ENCODE measurements around the gene HEMGN.

HEMGN gene

DNA sequence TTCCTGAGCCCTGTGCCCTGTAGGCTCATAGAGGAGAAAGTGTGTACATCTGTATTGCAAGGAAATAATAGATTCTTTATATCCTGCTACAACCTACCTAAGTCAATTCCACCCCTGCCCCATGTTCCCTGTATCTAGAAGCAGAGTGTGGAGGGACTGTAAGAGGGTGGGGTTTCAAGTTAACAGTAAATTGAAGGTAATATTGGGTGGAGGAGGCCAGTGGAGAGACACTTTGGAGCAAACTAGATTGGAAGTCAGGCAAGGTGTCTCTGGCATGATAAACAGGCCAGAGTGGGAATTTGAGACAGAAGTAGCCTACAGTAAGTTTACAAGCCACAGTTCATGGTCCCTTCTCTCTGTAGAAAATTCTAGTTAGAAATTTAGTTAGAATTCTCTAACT is 2.3 kb upstream of the HEMGN start:
- H3K9me3 ChIP-seq (replicated peaks in 1 of 11) = no peaks in the 10 kb centered on the region
- H3K4me1 ChIP-seq = peaks cover 6 to 12% (median 9%) of the 10 kb centered on the region in 10 experiments; a peak in 16 of 20 replicates
- H3K9ac ChIP-seq = no peak overlapping the region
- H3K27me3 ChIP-seq = no peaks in the 10 kb centered on the region
- H3K4me2 ChIP-seq = no peak overlapping the region
- no peak for TF ChIP-seq Cebpa-rat (IDR thresholded peaks at IDR 0.05)
- no peaks in the 10 kb centered on the region for H4K20me1 ChIP-seq
- H3K36me3 ChIP-seq = no peaks in the 10 kb centered on the region
- H3K27ac ChIP-seq = no peak overlapping the region
- H3K4me3 ChIP-seq = no peak overlapping the region

DNA sequence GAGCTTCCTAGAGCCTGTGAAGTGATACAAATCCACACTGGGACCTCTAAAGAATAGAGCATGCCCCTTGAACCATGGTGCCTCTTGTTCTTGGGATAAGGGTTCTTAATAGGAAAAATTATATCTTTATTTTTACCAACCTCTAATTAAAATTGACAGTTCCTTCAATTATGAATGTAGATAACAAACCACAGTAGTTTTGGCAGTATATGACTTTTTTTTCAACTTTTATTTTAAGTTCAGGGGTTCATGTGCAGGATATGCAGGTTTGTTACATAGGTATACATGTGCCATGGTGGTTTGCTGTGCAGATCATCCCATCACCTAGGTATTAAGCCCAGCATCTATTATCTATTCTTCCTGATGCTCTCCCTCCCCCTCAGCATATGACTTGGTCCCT is 974 bp downstream of the HEMGN start:
- no peak overlapping the region for H3K27ac ChIP-seq
- H4K20me1 ChIP-seq = no peaks in the 10 kb centered on the region
- H3K4me2 ChIP-seq = no peak overlapping the region
- H3K36me3 ChIP-seq = no peaks in the 10 kb centered on the region
- no peak overlapping the region for H3K4me3 ChIP-seq
- H3K27me3 ChIP-seq = no peaks in the 10 kb centered on the region
- no peaks in the 10 kb centered on the region for H3K9me3 ChIP-seq (replicated peaks in 1 of 11)
- no peak overlapping the region for H3K9ac ChIP-seq
- no peak for TF ChIP-seq Cebpa-rat (IDR thresholded peaks at IDR 0.05)
- H3K4me1 ChIP-seq = peaks cover 6 to 12% (median 9%) of the 10 kb centered on the region in 10 experiments; a peak in 16 of 20 replicates

DNA sequence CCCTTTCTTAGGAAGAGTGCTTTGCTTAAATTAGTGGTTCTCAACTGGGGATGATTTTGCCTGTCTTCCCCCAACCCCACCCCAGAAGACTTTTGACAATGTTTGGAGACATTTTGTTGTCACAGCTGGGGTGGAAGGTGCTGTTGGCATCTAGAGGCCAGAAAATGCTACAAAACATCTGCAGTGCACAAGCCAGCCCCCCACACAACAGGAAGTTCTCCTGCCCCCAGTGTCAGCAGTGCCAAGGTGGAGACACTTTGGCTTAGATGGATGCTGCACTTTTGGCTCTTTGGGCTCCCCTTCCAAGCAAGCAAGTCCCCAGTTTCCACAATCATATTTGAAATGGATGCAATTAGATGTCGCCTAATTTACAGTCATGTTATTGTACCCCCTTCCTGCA is 2.7 kb downstream of the HEMGN start:
- H3K4me1 ChIP-seq = peaks cover 8 to 25% (median 18%) of the 10 kb centered on the region in 10 experiments; a peak in 17 of 20 replicates

DNA sequence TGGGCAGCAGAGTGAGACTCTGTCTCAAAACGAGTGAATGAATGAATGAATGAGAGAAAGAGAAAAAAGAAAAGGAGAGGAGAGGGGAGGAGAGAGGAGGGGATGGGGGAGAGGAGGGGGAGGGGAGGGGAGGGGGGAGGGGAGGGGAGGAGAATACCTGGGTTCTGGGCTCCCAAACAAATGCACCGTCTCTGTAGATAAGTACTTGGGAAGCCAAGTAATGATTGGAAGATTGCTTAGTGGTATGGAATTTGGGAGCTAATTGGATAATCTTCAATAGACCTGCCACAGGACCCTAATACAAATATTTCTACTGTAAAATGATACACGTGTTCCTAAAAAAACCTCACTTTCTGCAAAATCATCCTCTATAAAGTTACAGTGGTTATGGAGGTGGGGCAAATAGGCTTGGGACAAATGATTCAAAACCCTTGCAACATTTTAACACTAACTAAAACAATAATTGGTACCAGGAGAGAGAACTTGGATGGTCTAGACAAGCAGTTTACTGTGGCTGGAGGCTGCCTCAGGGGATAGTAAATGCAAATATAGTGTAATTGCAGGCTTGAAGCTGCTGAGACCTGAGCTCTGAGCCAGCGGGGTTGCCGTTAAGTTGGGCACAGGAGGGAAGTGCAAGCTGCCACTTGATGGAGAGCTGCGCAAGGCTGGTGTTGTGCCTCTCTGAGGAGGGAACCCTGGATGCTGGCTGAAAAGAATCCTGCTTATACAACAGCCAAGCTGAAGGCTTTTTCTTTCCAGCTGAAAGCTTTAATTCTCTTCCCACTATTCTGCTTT is 3.5 kb downstream of the HEMGN start:
- no peak for TF ChIP-seq Cebpa-rat (IDR thresholded peaks at IDR 0.05)
- Histone ChIP-seq H3K4me2 (no peak overlapping the region), H3K4me1 (peaks cover 8 to 25% (median 18%) of the 10 kb centered on the region in 10 experiments; a peak in 17 of 20 replicates), H3K27me3 (no peaks in the 10 kb centered on the region), H3K4me3 (no peak overlapping the region), H3K9ac (no peak overlapping the region), H3K36me3 (no peaks in the 10 kb centered on the region), H4K20me1 (no peaks in the 10 kb centered on the region), H3K9me3 (replicated peaks in 1 of 11) (no peaks in the 10 kb centered on the region), H3K27ac (no peak overlapping the region)

More for the DNA sequence above, 2.7 kb downstream of the HEMGN start:
- Histone ChIP-seq H3K36me3 (no peaks in the 10 kb centered on the region), H3K27ac (no peak overlapping the region), H3K4me2 (no peak overlapping the region), H4K20me1 (no peaks in the 10 kb centered on the region), H3K4me3 (no peak overlapping the region), H3K27me3 (no peaks in the 10 kb centered on the region), H3K9ac (no peak overlapping the region), H3K9me3 (replicated peaks in 1 of 11) (no peaks in the 10 kb centered on the region)
- no peak for TF ChIP-seq Cebpa-rat (IDR thresholded peaks at IDR 0.05)

DNA sequence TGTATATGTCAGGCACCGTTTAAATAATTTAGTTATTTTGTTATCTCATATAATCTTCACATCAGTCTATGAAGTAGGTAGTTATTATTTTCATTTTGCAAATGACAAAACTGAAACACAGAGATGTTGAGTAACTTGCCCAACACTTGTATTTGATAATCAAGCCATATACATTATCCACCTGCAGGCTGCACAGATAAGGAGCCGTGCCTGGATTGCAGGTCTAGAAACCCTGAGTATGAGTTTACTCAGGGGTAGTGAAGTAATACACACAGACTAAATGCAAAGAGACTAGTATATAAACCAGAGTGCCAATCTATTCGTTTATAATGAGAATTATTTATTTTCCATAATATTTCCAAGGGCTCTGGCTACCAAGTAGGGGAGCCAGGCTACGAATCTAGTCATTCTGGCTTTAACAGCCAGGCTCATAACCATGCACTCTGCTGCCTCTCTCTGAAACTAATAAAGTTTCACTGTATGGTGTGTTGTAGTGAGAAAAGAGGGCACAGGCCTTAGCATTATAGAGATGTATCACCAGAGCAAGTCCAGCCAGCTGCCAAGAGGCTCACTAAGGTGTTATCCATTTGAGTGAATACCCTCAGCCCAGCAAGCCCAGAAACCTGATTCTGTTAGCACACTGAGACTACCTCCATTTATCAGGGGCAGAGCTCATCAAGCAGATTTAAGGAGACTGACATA is 4.5 kb downstream of the HEMGN start:
- Histone ChIP-seq H4K20me1 (no peaks in the 10 kb centered on the region), H3K27me3 (no peaks in the 10 kb centered on the region), H3K4me3 (no peak overlapping the region), H3K36me3 (no peaks in the 10 kb centered on the region), H3K9ac (no peak overlapping the region), H3K4me1 (peaks cover 7 to 22% (median 17%) of the 10 kb centered on the region in 10 experiments; a peak in 17 of 20 replicates), H3K4me2 (no peak overlapping the region), H3K9me3 (replicated peaks in 1 of 11) (no peaks in the 10 kb centered on the region), H3K27ac (no peak overlapping the region)
- no peak for TF ChIP-seq Cebpa-rat (IDR thresholded peaks at IDR 0.05)

DNA sequence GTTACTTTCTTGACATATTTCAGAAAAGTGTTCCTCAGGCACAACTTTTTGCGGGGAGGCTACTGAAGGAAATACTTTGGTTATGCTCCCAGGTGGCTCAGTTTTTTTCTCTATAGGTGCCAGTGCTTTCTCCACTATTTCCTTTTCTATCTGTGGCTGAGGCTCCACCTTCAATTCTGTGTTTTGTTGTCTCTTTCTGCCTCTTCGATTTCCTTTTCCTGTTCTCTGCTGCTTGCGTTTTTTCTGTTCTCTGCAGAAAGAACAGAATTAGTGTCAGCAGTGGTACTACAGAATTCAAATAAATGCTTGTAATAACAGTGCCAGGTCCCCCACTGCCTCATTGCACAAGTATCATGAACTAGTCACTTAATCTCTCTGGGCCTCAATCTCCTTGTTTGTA is 7.0 kb downstream of the HEMGN start:
- H3K9ac ChIP-seq = no peak overlapping the region
- H3K36me3 ChIP-seq = no peaks in the 10 kb centered on the region
- peaks cover 0 to 14% (median 10%) of the 10 kb centered on the region in 10 experiments; a peak in 16 of 20 replicates for H3K4me1 ChIP-seq
- peak overlapping the region; percentile 9 to 56 (median 35); a peak in 17 of 22 replicates for H3K4me2 ChIP-seq
- TF ChIP-seq Cebpa-rat (IDR thresholded peaks at IDR 0.05) = no peak
- no peaks in the 10 kb centered on the region for H3K9me3 ChIP-seq (replicated peaks in 1 of 11)
- H3K4me3 ChIP-seq = no peak overlapping the region
- no peaks in the 10 kb centered on the region for H3K27me3 ChIP-seq
- no peaks in the 10 kb centered on the region for H4K20me1 ChIP-seq
- no peak overlapping the region for H3K27ac ChIP-seq

DNA sequence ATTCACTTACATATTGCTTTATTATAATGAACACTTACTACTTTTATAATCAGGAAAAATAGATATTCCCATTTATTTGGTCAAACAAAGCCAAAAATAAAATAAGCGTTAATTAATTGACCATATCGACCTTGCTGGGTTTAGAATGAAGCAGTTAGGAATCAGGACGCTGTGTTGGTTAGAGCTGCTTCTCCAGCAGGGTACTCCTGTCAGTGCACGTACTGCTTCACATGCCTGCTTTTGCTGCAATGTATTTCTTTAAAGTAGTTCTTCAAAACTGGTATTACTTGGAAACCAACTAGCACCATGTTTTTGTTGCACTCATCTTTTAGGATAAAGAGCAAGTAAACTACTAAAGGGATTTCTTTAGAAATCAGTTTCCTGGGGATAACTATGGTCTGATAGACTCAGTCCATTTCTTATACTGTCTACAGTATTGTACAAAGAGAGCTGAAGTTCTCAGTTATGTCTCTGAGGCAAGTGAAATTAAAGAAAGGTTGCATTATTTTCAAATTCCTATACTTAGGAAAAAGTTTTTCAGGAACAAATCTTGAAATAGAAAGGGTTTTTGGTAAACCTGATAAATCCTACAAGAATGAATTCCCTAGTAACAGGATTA is 8.9 kb downstream of the HEMGN start:
- no peak overlapping the region for H3K27ac ChIP-seq
- TF ChIP-seq Cebpa-rat (IDR thresholded peaks at IDR 0.05) = no peak
- no peak overlapping the region for H3K9ac ChIP-seq
- H3K9me3 ChIP-seq (replicated peaks in 1 of 11) = no peaks in the 10 kb centered on the region
- peaks cover 8 to 22% (median 19%) of the 10 kb centered on the region in 10 experiments for H3K4me1 ChIP-seq
- no peaks in the 10 kb centered on the region for H3K27me3 ChIP-seq
- no peak overlapping the region for H3K4me2 ChIP-seq
- no peaks in the 10 kb centered on the region for H4K20me1 ChIP-seq
- H3K36me3 ChIP-seq = no peaks in the 10 kb centered on the region
- no peak overlapping the region for H3K4me3 ChIP-seq

DNA sequence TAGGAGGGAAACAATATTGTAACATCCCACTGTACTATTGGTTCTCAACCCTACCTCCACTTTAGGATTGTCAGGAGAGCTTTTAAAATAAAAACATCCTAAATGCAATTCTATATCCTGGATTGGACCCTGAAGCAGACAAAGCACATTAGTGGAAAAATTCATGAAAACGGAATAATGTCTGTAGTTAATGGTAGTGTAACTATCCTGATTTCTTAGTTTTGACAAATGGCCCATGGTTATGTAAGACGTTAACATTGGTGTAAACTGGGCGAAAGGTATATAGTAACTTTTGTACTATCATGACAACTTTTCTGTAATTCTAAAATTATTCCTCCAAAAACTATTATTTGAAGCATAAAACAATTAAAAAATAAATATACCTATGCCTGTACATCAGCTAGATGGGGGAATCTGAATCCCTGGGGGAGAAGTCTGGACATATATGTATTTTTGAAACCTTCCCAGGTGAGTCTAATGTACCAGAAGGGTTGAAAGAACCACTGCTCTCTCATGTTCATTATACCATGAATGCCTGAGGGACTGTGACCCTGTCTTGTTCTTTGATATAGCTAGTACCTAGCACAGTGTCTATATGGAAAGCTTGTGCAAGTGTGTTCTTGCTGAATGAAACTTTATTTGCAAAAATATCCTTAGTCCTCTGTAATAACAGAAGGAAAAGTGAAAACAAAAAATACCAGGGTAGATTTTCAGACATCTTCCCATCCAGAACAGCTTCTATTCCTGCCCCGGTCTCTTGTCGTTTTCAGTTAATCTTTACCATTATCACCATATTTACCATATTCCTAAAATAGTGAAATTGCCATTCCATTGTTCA is 12.3 kb downstream of the HEMGN start:
- no peak overlapping the region for H3K9ac ChIP-seq
- H3K4me2 ChIP-seq = 0 out of 22 replicates have a peak overlapping the region, but pooled peaks of 1 of the 11 experiments have one; percentile 92
- no peaks in the 10 kb centered on the region for H3K9me3 ChIP-seq (replicated peaks in 1 of 11)
- no peaks in the 10 kb centered on the region for H3K27me3 ChIP-seq
- H3K4me3 ChIP-seq = no peak overlapping the region
- H3K27ac ChIP-seq = no peak overlapping the region
- H4K20me1 ChIP-seq = no peaks in the 10 kb centered on the region
- H3K4me1 ChIP-seq = peaks cover 28 to 37% (median 32%) of the 10 kb centered on the region in 10 experiments
- 0 out of 22 replicates have a peak, but pooled peaks of 1 of the 11 experiments have one; percentile 3 for TF ChIP-seq Cebpa-rat (IDR thresholded peaks at IDR 0.05)
- no peaks in the 10 kb centered on the region for H3K36me3 ChIP-seq
